Measurements from ENCODE around the gene PRKCA. TPM values are rescaled to one million over a fixed set of nuclear protein-coding genes. Genes with fewer than 3 reads are reported as not detected.

Gene PRKCA
- total RNA-seq, 4 donors from 2014 or later = 3.9 to 12.1 (median 7.0) TPM

- no peak for TF ChIP-seq CTCF (IDR thresholded peaks at IDR 0.05; ENCODE audit: low read depth)
Measured at GRCh38 chr17:66632731-66633130, 330.3 kb downstream of the PRKCA start.

GRCh38 chr17:66633317-66633965 is 331.0 kb downstream of the PRKCA start:
- TF ChIP-seq CTCF (IDR thresholded peaks at IDR 0.05; ENCODE audit: low read depth) = no peak

GRCh38 chr17:66634193-66634592 is 331.8 kb downstream of the PRKCA start:
- no peak for TF ChIP-seq CTCF (IDR thresholded peaks at IDR 0.05; ENCODE audit: low read depth)

GRCh38 chr17:66635386-66636045 is 333.1 kb downstream of the PRKCA start:
- TF ChIP-seq CTCF (IDR thresholded peaks at IDR 0.05; ENCODE audit: low read depth) = no peak

- no peak for TF ChIP-seq CTCF (IDR thresholded peaks at IDR 0.05; ENCODE audit: low read depth)
Measured at GRCh38 chr17:66636111-66636510, 333.7 kb downstream of the PRKCA start.

GRCh38 chr17:66637491-66637890 is 335.1 kb downstream of the PRKCA start:
- no peak for TF ChIP-seq CTCF (IDR thresholded peaks at IDR 0.05; ENCODE audit: low read depth)

GRCh38 chr17:66638707-66639479 is 336.5 kb downstream of the PRKCA start:
- no peak for TF ChIP-seq CTCF (IDR thresholded peaks at IDR 0.05; ENCODE audit: low read depth)
